HG02678 (cell line): ENCODE measurements around the gene CERCAM.
A peak's percentile ranks its signal among the peaks of the same experiment; 100 is the strongest.

Experiments used
- ATAC-seq: cut with Tn5 transposase; IDR thresholded peaks from one replicate; pipeline ENCODE4 v1.9.1; 2021; ENCODE audit warnings: mild to moderate bottlenecking, moderate library complexity; ENCODE audit not compliant: unreplicated experiment

The CERCAM gene

GRCh38 chr9:128420651-128421481 is at the start of gene CERCAM:
TSS of gene CERCAM (plus strand) at chr9:128420857. CDS start at chr9:128420878, 21 bp downstream.
- peak; percentile 73 for ATAC-seq

GRCh38 chr9:128371630-128372117 is 49.0 kb upstream of the CERCAM start:
- ATAC-seq = no peak

- ATAC-seq = no peak
These were observed 48.4 kb upstream of the CERCAM start for GRCh38 chr9:128372188-128372641.

GRCh38 chr9:128372784-128373183 is 47.9 kb upstream of the CERCAM start:
- no peak for ATAC-seq

- ATAC-seq = no peak
These were observed 46.4 kb upstream of the CERCAM start for GRCh38 chr9:128374221-128374675.

- ATAC-seq = no peak
These were observed 44.8 kb upstream of the CERCAM start for GRCh38 chr9:128375865-128376264.

GRCh38 chr9:128382261-128382660 is 38.4 kb upstream of the CERCAM start:
- no peak for ATAC-seq

GRCh38 chr9:128383007-128383753 is 37.5 kb upstream of the CERCAM start:
- ATAC-seq = no peak

GRCh38 chr9:128383791-128384190 is 36.9 kb upstream of the CERCAM start:
- no peak for ATAC-seq

- ATAC-seq = no peak
These were observed 35.7 kb upstream of the CERCAM start for GRCh38 chr9:128384801-128385495.

GRCh38 chr9:128385496-128386460 is 34.9 kb upstream of the CERCAM start:
- ATAC-seq = no peak

GRCh38 chr9:128388150-128388549 is 32.5 kb upstream of the CERCAM start:
- no peak for ATAC-seq

GRCh38 chr9:128389395-128390149 is 31.1 kb upstream of the CERCAM start:
- no peak for ATAC-seq

- ATAC-seq = no peak
These were observed 30.4 kb upstream of the CERCAM start for GRCh38 chr9:128390150-128390812.

- ATAC-seq = no peak
These were observed 29.6 kb upstream of the CERCAM start for GRCh38 chr9:128390813-128391711.

- ATAC-seq = no peak
These were observed 28.7 kb upstream of the CERCAM start for GRCh38 chr9:128391956-128392301.

- ATAC-seq = no peak
These were observed 28.1 kb upstream of the CERCAM start for GRCh38 chr9:128392302-128393144.
